ENCODE measurements around the gene WAPL.

The WAPL gene

DNA sequence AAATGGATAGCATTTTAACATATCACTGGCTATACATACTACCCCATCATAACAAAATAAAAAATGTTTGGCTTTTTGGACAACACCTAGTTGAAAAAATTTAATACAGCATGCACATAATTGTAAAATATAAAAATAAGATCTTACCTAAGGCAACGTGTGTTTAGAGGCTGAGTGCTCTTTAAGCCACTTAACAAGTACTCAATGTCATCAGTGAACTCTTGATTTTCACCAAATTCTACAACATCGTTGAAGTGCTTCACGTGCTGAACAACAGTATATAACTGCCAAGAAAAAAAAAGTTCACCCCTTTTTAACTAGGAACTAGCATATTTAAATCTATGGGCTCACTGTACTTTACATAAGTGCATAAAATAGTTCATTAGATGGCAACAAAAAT is 49.5 kb downstream of the WAPL start:
- H4K20me1 ChIP-seq (ENCODE audit: control insufficient read depth, insufficient read depth, low read depth, low read length): no peaks in the 10 kb centered on the region
- TF ChIP-seq EZH2phosphoT487 (IDR thresholded peaks at IDR 0.05; ENCODE audit: borderline replicate concordance, low read length): no peak
- TF ChIP-seq, protein P1, sequence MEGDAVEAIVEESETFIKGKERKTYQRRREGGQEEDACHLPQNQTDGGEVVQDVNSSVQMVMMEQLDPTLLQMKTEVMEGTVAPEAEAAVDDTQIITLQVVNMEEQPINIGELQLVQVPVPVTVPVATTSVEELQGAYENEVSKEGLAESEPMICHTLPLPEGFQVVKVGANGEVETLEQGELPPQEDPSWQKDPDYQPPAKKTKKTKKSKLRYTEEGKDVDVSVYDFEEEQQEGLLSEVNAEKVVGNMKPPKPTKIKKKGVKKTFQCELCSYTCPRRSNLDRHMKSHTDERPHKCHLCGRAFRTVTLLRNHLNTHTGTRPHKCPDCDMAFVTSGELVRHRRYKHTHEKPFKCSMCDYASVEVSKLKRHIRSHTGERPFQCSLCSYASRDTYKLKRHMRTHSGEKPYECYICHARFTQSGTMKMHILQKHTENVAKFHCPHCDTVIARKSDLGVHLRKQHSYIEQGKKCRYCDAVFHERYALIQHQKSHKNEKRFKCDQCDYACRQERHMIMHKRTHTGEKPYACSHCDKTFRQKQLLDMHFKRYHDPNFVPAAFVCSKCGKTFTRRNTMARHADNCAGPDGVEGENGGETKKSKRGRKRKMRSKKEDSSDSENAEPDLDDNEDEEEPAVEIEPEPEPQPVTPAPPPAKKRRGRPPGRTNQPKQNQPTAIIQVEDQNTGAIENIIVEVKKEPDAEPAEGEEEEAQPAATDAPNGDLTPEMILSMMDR (IDR thresholded peaks at IDR 0.05; ENCODE audit: low read depth, low read length, poor library complexity, severe bottlenecking): no peak

GRCh38 chr10:86461963-86462804 is 59.4 kb downstream of the WAPL start:
- no peaks in the 10 kb centered on the region for H3K9me2 ChIP-seq (replicated peaks; ENCODE audit: control insufficient read depth, low read length)
- H3K79me2 ChIP-seq (ENCODE audit: control insufficient read depth, low read length): no peaks in the 10 kb centered on the region; the same call in 1 of the 2 replicates
- peaks cover 11% of the 10 kb centered on the region for H3F3A ChIP-seq (ENCODE audit: control insufficient read depth, insufficient read depth)
- no peaks in the 10 kb centered on the region for H3K9me3 ChIP-seq (ENCODE audit: control insufficient read depth, insufficient read depth, low read length)
- H3K4me2 ChIP-seq (ENCODE audit: low read length): no peak overlapping the region
- H3K27ac ChIP-seq (ENCODE audit: low read depth, low read length): no peak overlapping the region
- H3K4me1 ChIP-seq (ENCODE audit: control insufficient read depth, low read length): 0 out of 2 replicates have a peak, but pooled peaks cover 3% of the 10 kb centered on the region
- H3K36me3 ChIP-seq (ENCODE audit: control insufficient read depth, low read length): peaks cover 81% of the 10 kb centered on the region
- H3K27me3 ChIP-seq (ENCODE audit: control insufficient read depth, low read length): no peaks in the 10 kb centered on the region
- H3K4me3 ChIP-seq (ENCODE audit: low read length): no peak overlapping the region
- TF ChIP-seq, protein P1 (IDR thresholded peaks at IDR 0.05; ENCODE audit: low read depth, low read length, poor library complexity, severe bottlenecking): no peak
- TF ChIP-seq EZH2phosphoT487 (IDR thresholded peaks at IDR 0.05; ENCODE audit: borderline replicate concordance, low read length): no peak
- H4K20me1 ChIP-seq (ENCODE audit: control insufficient read depth, insufficient read depth, low read depth, low read length): no peaks in the 10 kb centered on the region

More for the DNA sequence above, 49.5 kb downstream of the WAPL start:
- peaks cover 48% of the 10 kb centered on the region for H3K79me2 ChIP-seq (ENCODE audit: control insufficient read depth, low read length)
- H3K4me3 ChIP-seq (ENCODE audit: low read length): no peak overlapping the region
- H3K27ac ChIP-seq (ENCODE audit: low read depth, low read length): no peak overlapping the region
- H3K36me3 ChIP-seq (ENCODE audit: control insufficient read depth, low read length): peaks cover 84% of the 10 kb centered on the region
- H3K9me3 ChIP-seq (ENCODE audit: control insufficient read depth, insufficient read depth, low read length): no peaks in the 10 kb centered on the region
- H3K4me1 ChIP-seq (ENCODE audit: control insufficient read depth, low read length): peaks cover 5% of the 10 kb centered on the region
- no peaks in the 10 kb centered on the region for H3K27me3 ChIP-seq (ENCODE audit: control insufficient read depth, low read length)
- H3K4me2 ChIP-seq (ENCODE audit: low read length): no peak overlapping the region
- peaks cover 14% of the 10 kb centered on the region for H3F3A ChIP-seq (ENCODE audit: control insufficient read depth, insufficient read depth)
- H3K9me2 ChIP-seq (replicated peaks; ENCODE audit: control insufficient read depth, low read length): no peaks in the 10 kb centered on the region

DNA sequence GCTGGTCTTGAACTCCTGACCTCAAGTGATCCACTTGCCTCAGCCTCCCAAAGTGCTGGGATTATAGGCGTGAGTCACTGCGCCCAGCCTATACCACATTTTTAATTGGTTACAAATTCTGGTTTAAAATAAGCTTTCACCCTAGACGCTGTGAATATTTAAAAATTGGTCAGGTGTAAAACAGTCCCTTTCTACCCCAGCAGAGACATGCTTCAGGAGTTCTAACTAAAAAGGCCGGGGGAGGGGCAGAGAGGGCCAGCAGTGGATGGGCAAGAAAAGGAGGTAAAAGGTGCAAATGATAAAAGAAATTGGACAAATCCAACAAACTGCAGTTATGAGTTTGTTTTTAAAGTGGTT is 70.0 kb downstream of the WAPL start:
- Histone ChIP-seq H3K36me3 (ENCODE audit: control insufficient read depth, low read length) (peaks cover 87% of the 10 kb centered on the region), H4K20me1 (ENCODE audit: control insufficient read depth, insufficient read depth, low read depth, low read length) (no peaks in the 10 kb centered on the region), H3K4me1 (ENCODE audit: control insufficient read depth, low read length) (peaks cover 74% of the 10 kb centered on the region), H3K4me3 (ENCODE audit: low read length) (peak overlapping the region; percentile 34; the same call in 1 of the 2 replicates), H3K79me2 (ENCODE audit: control insufficient read depth, low read length) (peaks cover 31% of the 10 kb centered on the region), H3F3A (ENCODE audit: control insufficient read depth, insufficient read depth) (peaks cover 20% of the 10 kb centered on the region), H3K9me3 (ENCODE audit: control insufficient read depth, insufficient read depth, low read length) (no peaks in the 10 kb centered on the region), H3K27me3 (ENCODE audit: control insufficient read depth, low read length) (no peaks in the 10 kb centered on the region), H3K4me2 (ENCODE audit: low read length) (peak overlapping the region; percentile 57), H3K9me2 (replicated peaks; ENCODE audit: control insufficient read depth, low read length) (no peaks in the 10 kb centered on the region), H3K27ac (ENCODE audit: low read depth, low read length) (peak overlapping the region; percentile 79)
- TF ChIP-seq EZH2phosphoT487 (IDR thresholded peaks at IDR 0.05; ENCODE audit: borderline replicate concordance, low read length): no peak
- TF ChIP-seq, protein P1 (IDR thresholded peaks at IDR 0.05; ENCODE audit: low read depth, low read length, poor library complexity, severe bottlenecking): no peak

All from DOHH2 (cell line).